ENCODE measurements around the gene SYT9.

Gene SYT9

DNA sequence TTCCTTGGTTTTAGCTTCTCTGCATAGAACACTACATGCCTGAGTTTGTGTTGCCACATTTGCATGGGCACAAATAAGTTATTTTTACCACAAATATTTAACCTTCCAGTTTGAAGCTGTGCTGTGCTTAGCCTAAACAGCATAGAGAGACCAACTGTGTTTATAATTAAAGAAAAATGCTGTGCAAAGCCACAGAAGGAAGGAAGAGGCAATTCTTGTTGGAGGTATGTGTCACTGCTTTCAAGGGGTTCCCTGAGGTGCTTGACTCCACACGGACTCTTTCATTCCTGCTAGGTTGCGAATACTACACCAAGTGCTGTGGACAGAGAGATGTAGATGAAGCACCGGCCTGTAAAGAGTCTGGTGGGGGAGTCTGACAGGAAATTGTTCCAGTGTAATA lies 186.0 kb downstream of the SYT9 start:
- TF ChIP-seq, protein P1, sequence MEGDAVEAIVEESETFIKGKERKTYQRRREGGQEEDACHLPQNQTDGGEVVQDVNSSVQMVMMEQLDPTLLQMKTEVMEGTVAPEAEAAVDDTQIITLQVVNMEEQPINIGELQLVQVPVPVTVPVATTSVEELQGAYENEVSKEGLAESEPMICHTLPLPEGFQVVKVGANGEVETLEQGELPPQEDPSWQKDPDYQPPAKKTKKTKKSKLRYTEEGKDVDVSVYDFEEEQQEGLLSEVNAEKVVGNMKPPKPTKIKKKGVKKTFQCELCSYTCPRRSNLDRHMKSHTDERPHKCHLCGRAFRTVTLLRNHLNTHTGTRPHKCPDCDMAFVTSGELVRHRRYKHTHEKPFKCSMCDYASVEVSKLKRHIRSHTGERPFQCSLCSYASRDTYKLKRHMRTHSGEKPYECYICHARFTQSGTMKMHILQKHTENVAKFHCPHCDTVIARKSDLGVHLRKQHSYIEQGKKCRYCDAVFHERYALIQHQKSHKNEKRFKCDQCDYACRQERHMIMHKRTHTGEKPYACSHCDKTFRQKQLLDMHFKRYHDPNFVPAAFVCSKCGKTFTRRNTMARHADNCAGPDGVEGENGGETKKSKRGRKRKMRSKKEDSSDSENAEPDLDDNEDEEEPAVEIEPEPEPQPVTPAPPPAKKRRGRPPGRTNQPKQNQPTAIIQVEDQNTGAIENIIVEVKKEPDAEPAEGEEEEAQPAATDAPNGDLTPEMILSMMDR (conservative IDR thresholded peaks at IDR 0.05; ENCODE audit: control insufficient read depth, insufficient read depth, low read depth, low read length), result no peak
- H3K4me3 ChIP-seq (ENCODE audit: control insufficient read depth, low read depth, low read length), result no peak overlapping the region

DNA sequence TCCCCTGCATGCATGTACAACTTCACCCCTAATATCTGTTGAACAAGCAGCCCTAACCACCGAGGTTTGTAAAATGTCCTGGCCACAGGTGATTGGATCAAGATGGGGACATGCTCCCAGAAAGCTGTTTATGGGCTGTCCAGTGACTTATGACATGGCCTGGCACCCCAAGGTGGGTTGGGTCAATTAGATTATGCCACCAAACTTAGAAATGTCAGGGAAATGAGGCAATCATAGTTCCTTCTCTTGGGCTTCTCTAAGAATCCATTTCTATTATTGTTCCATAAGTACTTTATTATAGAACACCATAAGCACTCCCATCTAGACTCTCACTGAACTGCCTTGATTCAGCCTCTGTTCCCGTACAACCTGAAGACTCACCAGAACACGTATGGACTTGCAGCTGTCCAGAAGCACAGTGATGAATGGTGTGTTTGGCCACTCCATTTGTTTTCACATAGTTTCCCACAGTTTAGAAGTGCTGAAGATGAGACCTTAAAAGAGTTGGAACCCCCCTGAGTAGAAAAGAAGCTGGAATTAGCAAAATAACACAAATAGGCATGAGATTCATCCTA lies 188.1 kb downstream of the SYT9 start:
- DNase-seq (ENCODE audit: low read depth), result no peak
- TF ChIP-seq, protein P1 (conservative IDR thresholded peaks at IDR 0.05; ENCODE audit: control insufficient read depth, insufficient read depth, low read depth, low read length), result no peak
- no peak overlapping the region for H3K4me3 ChIP-seq (ENCODE audit: control insufficient read depth, low read depth, low read length)

More for the DNA sequence above, 186.0 kb downstream of the SYT9 start:
- no peak for DNase-seq (ENCODE audit: low read depth)

DNA sequence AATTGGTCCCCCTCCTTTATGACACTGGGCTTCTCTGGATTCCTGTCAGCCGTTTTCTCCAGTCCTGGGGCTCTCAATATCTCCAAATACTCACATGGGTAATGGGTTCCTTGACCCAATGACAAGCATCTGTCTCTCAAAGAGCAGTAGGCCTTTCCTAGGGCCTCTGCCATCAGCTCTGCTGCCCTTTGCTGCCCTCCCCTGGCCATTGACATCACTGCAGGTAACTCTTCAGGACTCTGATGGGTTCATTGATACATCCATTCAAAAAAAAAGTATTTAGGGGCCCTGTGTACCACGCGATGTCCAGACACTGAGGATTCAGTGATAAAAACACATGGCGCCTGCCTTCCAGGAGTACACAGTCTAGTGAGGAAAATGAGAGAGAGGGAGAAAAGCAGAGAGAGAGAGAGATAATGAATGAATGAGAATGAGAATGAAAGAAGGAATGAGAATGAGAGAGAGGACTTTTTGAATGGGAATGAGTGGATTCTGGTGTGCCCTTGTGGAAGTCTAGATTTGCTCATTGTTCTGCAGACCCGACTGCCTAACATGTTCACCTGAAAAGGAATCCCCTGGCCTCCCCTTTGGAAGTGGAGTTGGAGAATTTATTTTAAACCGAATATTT lies 191.0 kb downstream of the SYT9 start:
- H3K4me3 ChIP-seq (ENCODE audit: control insufficient read depth, low read depth, low read length), result no peak overlapping the region
- peak; percentile 52 for DNase-seq (ENCODE audit: low read depth)
- TF ChIP-seq, protein P1 (conservative IDR thresholded peaks at IDR 0.05; ENCODE audit: control insufficient read depth, insufficient read depth, low read depth, low read length), result peak; percentile 91

DNA sequence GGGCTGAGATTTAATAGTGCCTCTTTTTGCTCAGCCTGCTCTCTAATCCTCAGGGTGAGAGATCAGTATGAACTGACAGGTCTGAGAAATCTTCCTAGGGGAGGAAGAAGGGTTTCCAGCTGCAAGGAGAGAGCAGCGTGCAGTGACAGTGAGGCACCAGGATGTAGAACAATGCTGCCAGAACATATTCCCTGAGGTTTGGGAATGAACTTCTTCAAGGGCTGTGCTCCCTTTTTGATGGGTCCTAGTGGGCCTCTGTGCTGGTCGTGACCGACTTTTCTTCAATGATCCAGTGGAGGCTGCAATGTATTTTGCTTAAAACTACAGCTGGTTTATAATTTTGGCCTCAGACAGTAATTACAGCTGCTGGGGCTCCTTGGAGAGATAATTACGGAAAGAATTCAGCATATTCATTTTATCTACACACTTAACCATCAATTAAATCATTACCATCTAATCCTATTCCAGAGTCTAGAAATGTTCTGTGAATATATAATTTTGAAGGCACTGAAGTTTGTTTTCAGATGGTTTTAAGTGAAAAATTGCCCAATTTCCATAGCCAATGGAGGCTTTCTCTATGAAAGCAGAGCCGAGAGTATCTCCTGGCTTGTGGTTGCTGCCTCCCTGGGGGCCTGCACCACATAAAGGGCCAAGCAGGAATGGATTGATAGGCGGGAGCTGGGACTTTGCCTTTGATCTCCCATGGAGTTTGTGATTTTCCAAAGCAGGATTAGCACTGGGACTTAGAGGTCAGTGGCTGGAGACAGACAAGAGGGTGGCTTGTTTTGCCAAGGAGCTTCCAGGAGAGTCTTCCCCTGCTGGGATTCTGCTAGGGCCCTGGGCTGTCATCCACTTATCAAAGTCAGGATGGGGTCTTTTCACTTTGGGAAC lies 192.6 kb downstream of the SYT9 start:
- no peak overlapping the region for H3K4me3 ChIP-seq (ENCODE audit: control insufficient read depth, low read depth, low read length)
- TF ChIP-seq, protein P1 (conservative IDR thresholded peaks at IDR 0.05; ENCODE audit: control insufficient read depth, insufficient read depth, low read depth, low read length), result no peak
- no peak for DNase-seq (ENCODE audit: low read depth)

GRCh38 chr11:7445564-7445963 lies 193.9 kb downstream of the SYT9 start:
- TF ChIP-seq, protein P1 (conservative IDR thresholded peaks at IDR 0.05; ENCODE audit: control insufficient read depth, insufficient read depth, low read depth, low read length), result no peak

DNA sequence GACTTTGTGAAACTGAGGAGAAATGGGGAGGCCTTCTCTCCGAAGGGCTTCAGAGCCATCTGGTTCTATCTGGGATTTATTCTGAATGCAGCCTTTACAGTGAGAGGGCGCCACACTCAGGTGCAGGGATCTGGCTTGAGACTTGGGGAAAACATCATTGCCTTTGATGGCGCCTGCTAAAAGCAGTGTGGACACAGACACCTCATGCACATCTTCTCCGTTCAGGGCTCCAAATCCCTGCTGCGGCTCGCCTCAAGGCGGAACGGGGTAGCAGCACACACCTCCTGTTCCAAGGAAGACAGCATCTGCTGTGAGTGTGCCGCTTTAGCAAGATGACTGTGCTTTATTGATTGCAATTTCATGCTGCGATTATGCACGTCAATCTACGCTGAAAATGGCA lies 196.5 kb downstream of the SYT9 start:
- H3K4me3 ChIP-seq (ENCODE audit: control insufficient read depth, low read depth, low read length), result no peak overlapping the region
- no peak for DNase-seq (ENCODE audit: low read depth)
- TF ChIP-seq, protein P1 (conservative IDR thresholded peaks at IDR 0.05; ENCODE audit: control insufficient read depth, insufficient read depth, low read depth, low read length), result no peak

More at GRCh38 chr11:7445564-7445963, 193.9 kb downstream of the SYT9 start:
- no peak for DNase-seq (ENCODE audit: low read depth)
- no peak overlapping the region for H3K4me3 ChIP-seq (ENCODE audit: control insufficient read depth, low read depth, low read length)

Measured in fibroblast of mammary gland (primary cell).